ENCODE data around the gene ABCC2. TPM values are rescaled to one million over a fixed set of nuclear protein-coding genes. Genes with fewer than 3 reads are reported as not detected.

ABCC2 gene
- total RNA-seq, 8 experiments from 2014 or later, result 0.11 to 7.9 (median 0.55) TPM

GRCh38 chr10:99799613-99800012 lies 17.2 kb downstream of the ABCC2 start:
- Histone ChIP-seq H3K27ac (no peak overlapping the region), H3K4me3 (no peak overlapping the region), H3K4me1 (replicated peaks in 1 of 2) (no peaks in the 10 kb centered on the region)
- WGBS, 10 experiments, result 23 to 100% (median 91%) methylated on average over 1 to 4 of the region's 4 CpGs; no CpG with 5 or more reads in 3 of the 10 experiments
- in situ Hi-C loops (cut with MboI; ENCODE audit: low pct_unique_long_range_greater_than_20kb in 2 of 9, low sequenced_read_pairs in 9 of 9, unreplicated experiment in 9 of 9), result no loop called here
- ATAC-seq (replicated peaks in 6 of 8), result no peak

- in situ Hi-C loops (cut with MboI; ENCODE audit: low pct_unique_long_range_greater_than_20kb in 2 of 9, low sequenced_read_pairs in 9 of 9, unreplicated experiment in 9 of 9), result no loop called here
- no peak overlapping the region for H3K4me3 ChIP-seq
- WGBS, 10 experiments, result 20 to 100% (median 87%) methylated on average over 1 to 3 of the region's 3 CpGs; no CpG with 5 or more reads in 4 of the 10 experiments
- H3K27ac ChIP-seq, result no peak overlapping the region
- H3K4me1 ChIP-seq (replicated peaks in 1 of 2), result no peaks in the 10 kb centered on the region
- no peak for ATAC-seq (replicated peaks in 6 of 8)
Measured at GRCh38 chr10:99804471-99804870, 22.0 kb downstream of the ABCC2 start.

GRCh38 chr10:99805190-99805589 lies 22.8 kb downstream of the ABCC2 start:
- no peak for ATAC-seq (replicated peaks in 6 of 8)
- H3K4me1 ChIP-seq (replicated peaks in 1 of 2), result no peaks in the 10 kb centered on the region
- in situ Hi-C loops (cut with MboI; ENCODE audit: low pct_unique_long_range_greater_than_20kb in 2 of 9, low sequenced_read_pairs in 9 of 9, unreplicated experiment in 9 of 9), result no loop called here
- no peak overlapping the region for H3K4me3 ChIP-seq
- H3K27ac ChIP-seq, result no peak overlapping the region
- 64 to 96% (median 80%) methylated on average over 3 to 5 of the region's 5 CpGs; no CpG with 5 or more reads in 3 of the 10 experiments for WGBS, 10 experiments

GRCh38 chr10:99806091-99806490 lies 23.7 kb downstream of the ABCC2 start:
- whole genome bisulfite sequencing, 10 experiments, result 0 to 100% (median 60%) methylated on average over 1 to 3 of the region's 3 CpGs; no CpG with 5 or more reads in 5 of the 10 experiments
- ATAC-seq (replicated peaks in 6 of 8), result no peak
- no peak overlapping the region for H3K4me3 ChIP-seq
- H3K27ac ChIP-seq, result no peak overlapping the region
- no peaks in the 10 kb centered on the region for H3K4me1 ChIP-seq (replicated peaks in 1 of 2)
- in situ Hi-C loops (cut with MboI; ENCODE audit: low pct_unique_long_range_greater_than_20kb in 2 of 9, low sequenced_read_pairs in 9 of 9, unreplicated experiment in 9 of 9), result no loop called here

GRCh38 chr10:99807786-99808185 lies 25.3 kb downstream of the ABCC2 start:
- no peak for ATAC-seq (replicated peaks in 6 of 8)
- Histone ChIP-seq H3K4me3 (no peak overlapping the region), H3K4me1 (replicated peaks in 1 of 2) (no peaks in the 10 kb centered on the region), H3K27ac (no peak overlapping the region)
- 67 to 100% (median 83%) methylated on average over 1 to 2 of the region's 2 CpGs; no CpG with 5 or more reads in 1 of the 10 experiments for WGBS, 10 experiments
- in situ Hi-C loops (cut with MboI; ENCODE audit: low pct_unique_long_range_greater_than_20kb in 2 of 9, low sequenced_read_pairs in 9 of 9, unreplicated experiment in 9 of 9), result no loop called here

- in situ Hi-C loops (cut with MboI; ENCODE audit: low pct_unique_long_range_greater_than_20kb in 2 of 9, low sequenced_read_pairs in 9 of 9, unreplicated experiment in 9 of 9), result no loop called here
- Histone ChIP-seq H3K27ac (no peak overlapping the region), H3K4me1 (replicated peaks in 1 of 2) (no peaks in the 10 kb centered on the region), H3K4me3 (no peak overlapping the region)
- peak in 2 of 8 experiments; percentile 17 to 34 for ATAC-seq (replicated peaks in 6 of 8)
Measured at GRCh38 chr10:99808270-99808669, 25.8 kb downstream of the ABCC2 start.

GRCh38 chr10:99809481-99809880 lies 27.0 kb downstream of the ABCC2 start:
- no peak for ATAC-seq (replicated peaks in 6 of 8)
- H3K4me1 ChIP-seq (replicated peaks in 1 of 2), result no peaks in the 10 kb centered on the region
- WGBS, 10 experiments, result 33 to 92% (median 60%) methylated on average over 1 to 2 of the region's 2 CpGs; no CpG with 5 or more reads in 3 of the 10 experiments
- in situ Hi-C loops (cut with MboI; ENCODE audit: low pct_unique_long_range_greater_than_20kb in 2 of 9, low sequenced_read_pairs in 9 of 9, unreplicated experiment in 9 of 9), result no loop called here
- no peak overlapping the region for H3K27ac ChIP-seq
- no peak overlapping the region for H3K4me3 ChIP-seq

- ATAC-seq (replicated peaks in 6 of 8), result no peak
- in situ Hi-C loops (cut with MboI; ENCODE audit: low pct_unique_long_range_greater_than_20kb in 2 of 9, low sequenced_read_pairs in 9 of 9, unreplicated experiment in 9 of 9), result no loop called here
- WGBS, 10 experiments, result 28 to 96% (median 85%) methylated on average over 2 to 7 of the region's 7 CpGs
- H3K27ac ChIP-seq, result no peak overlapping the region
- no peaks in the 10 kb centered on the region for H3K4me1 ChIP-seq (replicated peaks in 1 of 2)
- no peak overlapping the region for H3K4me3 ChIP-seq
Measured at GRCh38 chr10:99809931-99810615, 27.6 kb downstream of the ABCC2 start.

GRCh38 chr10:99812177-99812576 lies 29.7 kb downstream of the ABCC2 start:
- Histone ChIP-seq H3K4me1 (replicated peaks in 1 of 2) (no peaks in the 10 kb centered on the region), H3K27ac (no peak overlapping the region), H3K4me3 (no peak overlapping the region)
- no peak for ATAC-seq (replicated peaks in 6 of 8)
- in situ Hi-C loops (cut with MboI; ENCODE audit: low pct_unique_long_range_greater_than_20kb in 2 of 9, low sequenced_read_pairs in 9 of 9, unreplicated experiment in 9 of 9), result no loop called here
- 0 to 100% (median 77%) methylated on average over 1 to 2 of the region's 2 CpGs; no CpG with 5 or more reads in 4 of the 10 experiments for WGBS, 10 experiments

GRCh38 chr10:99814143-99814542 lies 31.7 kb downstream of the ABCC2 start:
- Histone ChIP-seq H3K27ac (no peak overlapping the region), H3K4me3 (no peak overlapping the region), H3K4me1 (replicated peaks in 1 of 2) (no peaks in the 10 kb centered on the region)
- in situ Hi-C loops (cut with MboI; ENCODE audit: low pct_unique_long_range_greater_than_20kb in 2 of 9, low sequenced_read_pairs in 9 of 9, unreplicated experiment in 9 of 9), result no loop called here
- WGBS, 10 experiments, result 83% methylated on average over 1 of the region's 8 CpGs; no CpG with 5 or more reads in 9 of the 10 experiments
- ATAC-seq (replicated peaks in 6 of 8), result no peak

- peak in 3 of 8 experiments; percentile 32 to 79 (median 65) for ATAC-seq (replicated peaks in 6 of 8)
- H3K4me1 ChIP-seq (replicated peaks in 1 of 2), result no peaks in the 10 kb centered on the region
- in situ Hi-C loops (cut with MboI; ENCODE audit: low pct_unique_long_range_greater_than_20kb in 2 of 9, low sequenced_read_pairs in 9 of 9, unreplicated experiment in 9 of 9), result no loop called here
- H3K27ac ChIP-seq, result no peak overlapping the region
- WGBS, 10 experiments, result 28 to 100% (median 92%) methylated on average over 1 to 2 of the region's 2 CpGs; no CpG with 5 or more reads in 3 of the 10 experiments
- no peak overlapping the region for H3K4me3 ChIP-seq
Measured at GRCh38 chr10:99815621-99816020, 33.2 kb downstream of the ABCC2 start.

GRCh38 chr10:99827936-99828335 lies 45.5 kb downstream of the ABCC2 start:
- no peak overlapping the region for H3K4me3 ChIP-seq
- no peak for ATAC-seq (replicated peaks in 6 of 8)
- in situ Hi-C loops (cut with MboI; ENCODE audit: low pct_unique_long_range_greater_than_20kb in 2 of 9, low sequenced_read_pairs in 9 of 9, unreplicated experiment in 9 of 9), result loop anchor here in 3 of 9 experiments (25.0 kb wide), 2 partner anchors 209 to 384 kb away; no protein-coding TSS in a partner anchor
- H3K4me1 ChIP-seq (replicated peaks in 1 of 2), result no peaks in the 10 kb centered on the region
- H3K27ac ChIP-seq, result no peak overlapping the region
- WGBS, 10 experiments, result 20 to 100% (median 94%) methylated on average over 1 to 2 of the region's 3 CpGs; no CpG with 5 or more reads in 3 of the 10 experiments

GRCh38 chr10:99828464-99828863 lies 46.0 kb downstream of the ABCC2 start:
- no peak for ATAC-seq (replicated peaks in 6 of 8)
- Histone ChIP-seq H3K27ac (no peak overlapping the region), H3K4me3 (no peak overlapping the region), H3K4me1 (replicated peaks in 1 of 2) (no peaks in the 10 kb centered on the region)
- in situ Hi-C loops (cut with MboI; ENCODE audit: low pct_unique_long_range_greater_than_20kb in 2 of 9, low sequenced_read_pairs in 9 of 9, unreplicated experiment in 9 of 9), result loop anchor here in 3 of 9 experiments (25.0 kb wide), 2 partner anchors 209 to 384 kb away; no protein-coding TSS in a partner anchor
- 71 to 94% methylated on average over 2 of the region's 2 CpGs; no CpG with 5 or more reads in 8 of the 10 experiments for WGBS, 10 experiments

- in situ Hi-C loops (cut with MboI; ENCODE audit: low pct_unique_long_range_greater_than_20kb in 2 of 9, low sequenced_read_pairs in 9 of 9, unreplicated experiment in 9 of 9), result loop anchor here in 3 of 9 experiments (25.0 kb wide), 2 partner anchors 205 to 380 kb away; no protein-coding TSS in a partner anchor
- 79 to 100% (median 87%) methylated on average over 1 to 2 of the region's 2 CpGs for WGBS, 10 experiments
- no peak overlapping the region for H3K4me3 ChIP-seq
- no peak overlapping the region for H3K27ac ChIP-seq
- ATAC-seq (replicated peaks in 6 of 8), result no peak
- H3K4me1 ChIP-seq (replicated peaks in 1 of 2), result no peaks in the 10 kb centered on the region
Measured at GRCh38 chr10:99832439-99832838, 50.0 kb downstream of the ABCC2 start.
